LNCaP clone FGC (cell line): ENCODE data around the gene EDC3.
"Not testable (repeated sequence)": the region's sequence is repeated elsewhere in the genome, so short reads cannot be mapped to it uniquely, and the experiment has no call there.

Experiments
- DNase-seq: peaks from one replicate; pipeline ENCODE4 v3.0.0-alpha.2; 2011; ENCODE audit warnings: low read depth
- H3K4me3 ChIP-seq: 2 replicates; pipeline ENCODE4 v1.5.1; 2011; ENCODE audit warnings: mild to moderate bottlenecking, low read depth, low read length, control low read depth
- TF ChIP-seq, protein P1 (sequence below): IDR thresholded peaks from 2 replicates; pipeline ENCODE4 v1.5.1; 2012; ENCODE audit warnings: mild to moderate bottlenecking; ENCODE audit not compliant: control insufficient read depth, insufficient read depth; ENCODE audit errors: extremely low read depth

EDC3 gene

DNA sequence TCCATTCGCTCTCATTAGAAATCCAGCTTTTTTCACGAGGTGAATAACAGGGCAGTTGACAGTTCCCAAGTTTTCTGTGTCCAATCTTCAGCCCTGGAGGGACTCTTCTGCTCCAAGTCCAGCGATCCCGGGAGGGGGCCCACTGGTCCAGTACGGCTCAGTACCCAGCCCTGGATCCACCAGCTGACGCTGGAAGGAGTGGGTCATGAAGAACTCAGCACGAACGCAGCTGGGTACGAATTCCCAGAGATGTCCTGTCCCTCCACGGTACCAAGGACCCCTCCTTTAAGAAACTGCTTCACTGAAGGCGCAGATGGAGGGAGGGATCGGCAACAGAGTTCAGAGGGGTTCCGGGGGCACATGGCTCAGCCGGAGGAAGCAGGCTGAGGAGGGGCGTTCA is 96.7 kb downstream of the EDC3 start:
- DNase-seq = no peak
- peak overlapping the region; percentile 88 for H3K4me3 ChIP-seq
- TF ChIP-seq, protein P1, sequence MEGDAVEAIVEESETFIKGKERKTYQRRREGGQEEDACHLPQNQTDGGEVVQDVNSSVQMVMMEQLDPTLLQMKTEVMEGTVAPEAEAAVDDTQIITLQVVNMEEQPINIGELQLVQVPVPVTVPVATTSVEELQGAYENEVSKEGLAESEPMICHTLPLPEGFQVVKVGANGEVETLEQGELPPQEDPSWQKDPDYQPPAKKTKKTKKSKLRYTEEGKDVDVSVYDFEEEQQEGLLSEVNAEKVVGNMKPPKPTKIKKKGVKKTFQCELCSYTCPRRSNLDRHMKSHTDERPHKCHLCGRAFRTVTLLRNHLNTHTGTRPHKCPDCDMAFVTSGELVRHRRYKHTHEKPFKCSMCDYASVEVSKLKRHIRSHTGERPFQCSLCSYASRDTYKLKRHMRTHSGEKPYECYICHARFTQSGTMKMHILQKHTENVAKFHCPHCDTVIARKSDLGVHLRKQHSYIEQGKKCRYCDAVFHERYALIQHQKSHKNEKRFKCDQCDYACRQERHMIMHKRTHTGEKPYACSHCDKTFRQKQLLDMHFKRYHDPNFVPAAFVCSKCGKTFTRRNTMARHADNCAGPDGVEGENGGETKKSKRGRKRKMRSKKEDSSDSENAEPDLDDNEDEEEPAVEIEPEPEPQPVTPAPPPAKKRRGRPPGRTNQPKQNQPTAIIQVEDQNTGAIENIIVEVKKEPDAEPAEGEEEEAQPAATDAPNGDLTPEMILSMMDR = no peak

DNA sequence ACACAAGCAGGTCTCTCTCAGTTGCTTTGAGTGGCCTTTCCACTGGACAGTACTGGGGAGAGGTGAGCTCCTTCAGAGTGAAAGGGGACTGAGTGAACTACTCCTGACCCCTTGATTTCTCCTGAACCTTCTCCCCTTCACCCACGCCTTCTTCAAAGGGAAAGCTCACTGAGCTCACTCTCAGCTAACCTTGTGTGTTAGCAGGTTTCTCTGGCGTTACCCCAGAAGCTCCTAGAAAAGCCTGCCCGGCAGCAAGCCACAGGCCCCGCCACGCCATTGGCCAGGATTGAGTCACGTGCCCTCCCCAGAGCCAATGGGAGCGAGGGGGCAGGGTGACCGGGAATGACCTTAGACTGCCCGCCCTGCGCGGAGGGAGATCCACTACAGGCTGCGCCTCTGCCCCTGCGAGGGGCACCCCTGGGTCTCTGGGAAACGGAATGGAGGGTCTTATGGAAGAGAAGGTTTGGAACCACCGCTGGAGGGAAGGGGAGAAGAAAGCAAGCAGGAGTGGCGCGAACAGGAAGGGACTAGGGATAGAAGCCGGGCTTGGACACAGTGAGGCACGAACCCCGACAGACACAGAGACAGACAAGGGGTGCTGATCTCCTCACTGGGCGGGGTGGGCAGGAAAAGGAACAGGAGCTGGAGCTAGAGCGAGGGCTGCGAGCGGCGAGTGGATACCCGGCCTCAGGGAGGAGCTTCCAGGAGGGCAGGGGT is 97.5 kb downstream of the EDC3 start:
- TF ChIP-seq, protein P1 = no peak
- peak overlapping the region; percentile 88 for H3K4me3 ChIP-seq
- peak; percentile 90 for DNase-seq

DNA sequence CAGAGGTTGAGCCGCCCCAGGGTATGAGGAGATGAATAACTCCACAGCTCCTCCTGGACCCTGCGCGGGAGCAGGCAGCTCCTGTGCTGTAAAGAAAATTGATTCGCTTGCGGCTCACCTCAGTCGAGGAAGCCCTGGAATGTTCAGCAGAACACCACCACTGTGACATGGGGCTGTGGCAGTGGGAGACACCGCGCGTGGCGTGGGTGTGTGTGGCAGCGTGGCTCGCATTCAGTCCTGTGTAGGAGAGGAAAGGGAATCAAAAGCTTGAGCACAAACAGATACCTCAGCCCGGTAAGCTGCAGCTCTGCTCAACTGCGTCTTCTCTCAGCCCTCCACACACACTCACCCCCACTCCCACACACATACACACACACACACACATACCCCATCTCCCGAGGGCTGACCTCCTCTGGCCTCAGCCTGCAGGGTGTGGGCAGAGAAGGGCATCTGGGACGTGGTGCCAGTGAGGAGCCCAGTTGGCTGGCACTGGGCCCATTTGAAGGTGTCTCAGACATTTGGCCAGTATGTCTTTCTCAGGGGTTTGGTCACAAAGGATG is 98.6 kb downstream of the EDC3 start:
- DNase-seq, H3K4me3 ChIP-seq: not testable (repeated sequence)

DNA sequence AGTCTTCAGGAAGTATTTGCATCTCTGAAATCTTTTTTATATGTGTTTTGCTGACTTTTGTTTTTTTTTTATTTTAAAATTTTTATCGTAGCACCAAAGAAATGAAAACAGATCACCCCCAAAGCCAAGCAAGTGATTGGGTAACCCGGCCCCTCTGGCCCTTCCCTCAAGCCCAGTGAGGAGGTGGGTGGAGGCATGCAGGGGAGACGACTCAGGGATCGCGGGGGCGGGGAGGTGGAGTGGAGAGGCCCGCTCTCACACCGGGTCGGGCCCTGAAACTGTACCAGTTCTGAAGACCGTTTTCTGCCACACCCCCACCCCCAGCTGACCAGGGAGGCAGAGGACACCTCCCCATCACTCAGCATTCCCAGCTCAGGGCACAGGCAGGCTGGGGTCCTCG is 99.1 kb downstream of the EDC3 start:
- H3K4me3 ChIP-seq, DNase-seq: not testable (repeated sequence)

DNA sequence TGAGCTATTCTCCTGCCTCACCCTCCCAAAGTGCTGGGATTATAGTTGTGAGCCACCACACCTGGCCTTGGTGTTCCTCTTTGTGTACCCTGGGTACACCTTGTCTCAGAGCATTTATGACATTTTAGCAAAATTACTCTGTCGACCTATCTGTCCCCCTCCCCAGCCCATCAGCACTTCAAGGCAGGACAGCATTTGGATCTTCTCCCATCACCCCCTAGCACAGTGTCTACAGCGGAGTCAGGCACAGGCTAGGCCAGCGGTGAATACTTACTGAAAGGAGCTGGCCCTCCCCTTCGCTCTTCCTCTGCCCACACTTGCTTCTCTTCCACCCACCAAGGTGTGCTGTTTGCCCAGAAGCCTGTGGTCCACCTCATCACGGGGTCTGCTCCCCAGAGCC is 100.6 kb downstream of the EDC3 start:
- H3K4me3 ChIP-seq = no peak overlapping the region
- no peak for DNase-seq
- TF ChIP-seq, protein P1 = no peak

DNA sequence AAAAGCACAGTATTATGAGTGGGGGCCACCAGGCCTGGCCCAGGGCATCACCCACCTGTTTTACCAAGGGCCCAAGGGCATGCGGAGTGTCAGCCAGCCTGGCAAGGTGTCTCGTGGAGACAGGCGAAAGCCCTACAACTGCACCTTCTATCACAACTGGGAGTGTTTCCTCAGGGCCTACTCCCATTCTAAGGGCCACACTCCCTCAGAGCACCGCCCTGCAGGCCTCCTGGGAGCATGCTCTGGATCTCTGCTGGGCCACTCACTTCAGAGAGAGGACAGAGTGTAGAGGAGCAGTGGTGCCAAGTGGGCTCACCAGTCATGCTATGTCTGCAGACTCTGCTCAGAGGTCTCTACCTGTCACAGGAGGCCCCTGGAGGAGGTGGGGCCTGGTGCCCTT is 101.4 kb downstream of the EDC3 start:
- TF ChIP-seq, protein P1 = no peak
- no peak overlapping the region for H3K4me3 ChIP-seq
- no peak for DNase-seq

DNA sequence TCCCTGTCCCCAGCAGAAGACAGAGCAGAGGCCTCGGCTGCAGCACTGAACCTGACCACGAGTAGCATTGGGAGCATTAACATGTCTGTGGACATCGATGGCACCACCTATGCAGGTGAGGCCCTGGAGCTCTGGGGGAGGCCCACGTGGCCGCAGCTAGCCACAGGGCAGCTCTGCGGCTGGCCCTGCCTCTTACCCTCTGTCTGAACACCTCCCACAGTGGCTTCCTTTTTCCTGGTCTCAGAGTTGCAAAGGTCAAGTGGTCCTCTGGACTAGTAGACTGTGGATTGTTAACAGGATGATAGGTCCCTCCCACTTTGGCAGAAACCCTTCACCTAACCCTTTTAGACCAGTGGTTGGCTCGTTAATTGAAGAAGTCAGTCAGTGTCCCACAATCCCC is 102.7 kb downstream of the EDC3 start:
- TF ChIP-seq, protein P1 = no peak
- H3K4me3 ChIP-seq = no peak overlapping the region
- no peak for DNase-seq

DNA sequence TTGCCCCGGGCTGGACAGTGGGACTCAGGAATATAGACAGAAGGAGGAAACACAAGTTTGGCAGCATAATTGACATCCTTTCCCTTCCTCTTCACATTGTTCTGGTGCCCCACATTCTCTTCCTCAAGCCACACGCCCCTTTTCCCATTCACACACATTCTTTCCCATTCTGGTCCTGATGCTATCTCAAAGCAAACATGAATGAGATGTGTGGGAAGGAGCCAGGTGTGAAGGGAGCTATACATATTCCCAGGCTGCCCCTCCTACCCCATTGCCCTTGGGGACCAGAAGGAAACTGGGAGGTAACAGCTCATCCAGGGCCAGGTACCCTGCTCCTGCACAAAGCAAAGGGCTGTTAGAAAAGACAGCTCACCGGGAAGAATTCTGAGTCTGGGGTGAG is 103.6 kb downstream of the EDC3 start:
- no peak overlapping the region for H3K4me3 ChIP-seq
- DNase-seq = no peak
- TF ChIP-seq, protein P1 = no peak
